ENCODE measurements around the gene ROMO1.

ROMO1 gene

GRCh38 chr20:35731862-35732643 is 32.8 kb downstream of the ROMO1 start:
- CTCF ChIA-PET = interaction anchor here (0.8 to 2.9 kb wide), 6 partner anchors 10 to 153 kb away, joined by 3 to 12 read pairs (median 5); partner anchors contain the start of gene RBM39

GRCh38 chr20:35732644-35732982 is 33.4 kb downstream of the ROMO1 start:
- ChIA-PET CTCF (interaction anchor here (0.8 kb wide), 1 partner anchor 152 kb away, joined by 3 read pairs; no protein-coding TSS in a partner anchor), POLR2A (interaction anchor here (1.8 kb wide), 1 partner anchor 10 kb away, joined by 8 read pairs; the partner anchor contains the start of gene RBM39)
- TF ChIP-seq CTCF (IDR thresholded peaks at IDR 0.05; ENCODE audit: insufficient read depth, low read length, missing control alignments) = no peak
- DNase-seq (ENCODE audit: low read depth, low spot score) = no peak
- H3K4me3 ChIP-seq (ENCODE audit: low read depth, low read length) = no peak overlapping the region

More at GRCh38 chr20:35731862-35732643, 32.8 kb downstream of the ROMO1 start:
- no peak for DNase-seq (ENCODE audit: low read depth, low spot score)
- POLR2A ChIA-PET = interaction anchor here (1.6 to 1.8 kb wide), 2 partner anchors 10 to 11 kb away, joined by 7 to 8 read pairs; partner anchors contain the start of gene RBM39
- no peak overlapping the region for H3K4me3 ChIP-seq (ENCODE audit: low read depth, low read length)
- no peak for TF ChIP-seq CTCF (IDR thresholded peaks at IDR 0.05; ENCODE audit: insufficient read depth, low read length, missing control alignments)

- TF ChIP-seq CTCF (IDR thresholded peaks at IDR 0.05; ENCODE audit: insufficient read depth, low read length, missing control alignments) = no peak
- POLR2A ChIA-PET = interaction anchor here (1.4 to 2.3 kb wide), 3 partner anchors 8 to 150 kb away, joined by 3 to 8 read pairs (median 6); partner anchors contain the start of gene RBM39
- H3K4me3 ChIP-seq (ENCODE audit: low read depth, low read length) = no peak overlapping the region
- CTCF ChIA-PET = interaction anchor here (1.2 kb wide), 1 partner anchor 20 kb away, joined by 4 read pairs; no protein-coding TSS in a partner anchor
- no peak for DNase-seq (ENCODE audit: low read depth, low spot score)
Observed at GRCh38 chr20:35734374-35734773, 35.2 kb downstream of the ROMO1 start.

DNA sequence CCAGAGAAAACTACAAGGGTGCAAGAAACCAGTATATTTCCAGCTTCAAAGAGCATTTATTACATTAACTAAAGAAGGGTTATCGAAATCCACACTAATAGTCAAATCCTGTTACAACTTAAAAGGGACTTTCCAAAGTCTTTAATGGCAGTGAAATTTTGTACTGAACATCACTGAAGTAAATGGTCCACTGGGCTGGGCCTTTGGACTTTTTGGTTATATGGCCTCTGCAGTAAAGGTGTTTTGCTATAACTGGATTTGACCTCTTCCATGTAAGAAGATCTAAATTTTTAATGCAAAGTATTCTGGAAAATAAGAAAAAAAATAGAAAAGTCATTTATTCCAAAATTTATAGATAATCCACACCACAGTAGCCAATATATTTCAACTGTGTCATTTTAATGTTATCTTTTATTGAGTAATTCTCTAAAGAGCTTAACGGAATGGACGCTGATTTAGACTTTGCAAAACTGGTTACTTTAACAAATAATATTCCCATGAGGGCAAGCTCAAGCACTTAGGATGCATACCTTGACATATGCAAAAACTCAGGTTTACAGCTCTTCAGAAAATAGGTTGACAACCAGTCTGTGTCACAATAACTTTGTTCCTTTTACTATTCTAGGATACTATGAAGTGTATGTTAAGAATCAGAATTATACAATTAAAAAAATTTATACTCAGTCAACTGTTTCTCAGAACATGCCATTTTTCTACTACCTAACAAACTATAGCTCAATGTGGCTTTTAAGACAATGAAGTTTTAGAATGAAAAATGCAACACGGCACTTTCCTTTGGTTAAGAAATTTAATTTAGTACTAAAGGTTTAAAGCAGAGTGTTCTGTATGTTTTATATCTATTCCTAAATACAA is 35.8 kb downstream of the ROMO1 start:
- no peak for DNase-seq (ENCODE audit: low read depth, low spot score)
- POLR2A ChIA-PET = interaction anchor here (1.4 to 2.3 kb wide), 2 partner anchors 15 to 149 kb away, joined by 3 to 6 read pairs; no protein-coding TSS in a partner anchor
- CTCF ChIA-PET = interaction anchor here (1.2 kb wide), 2 partner anchors 11 to 20 kb away, joined by 3 to 4 read pairs; no protein-coding TSS in a partner anchor
- H3K4me3 ChIP-seq (ENCODE audit: low read depth, low read length) = no peak overlapping the region
- TF ChIP-seq CTCF (IDR thresholded peaks at IDR 0.05; ENCODE audit: insufficient read depth, low read length, missing control alignments) = no peak

DNA sequence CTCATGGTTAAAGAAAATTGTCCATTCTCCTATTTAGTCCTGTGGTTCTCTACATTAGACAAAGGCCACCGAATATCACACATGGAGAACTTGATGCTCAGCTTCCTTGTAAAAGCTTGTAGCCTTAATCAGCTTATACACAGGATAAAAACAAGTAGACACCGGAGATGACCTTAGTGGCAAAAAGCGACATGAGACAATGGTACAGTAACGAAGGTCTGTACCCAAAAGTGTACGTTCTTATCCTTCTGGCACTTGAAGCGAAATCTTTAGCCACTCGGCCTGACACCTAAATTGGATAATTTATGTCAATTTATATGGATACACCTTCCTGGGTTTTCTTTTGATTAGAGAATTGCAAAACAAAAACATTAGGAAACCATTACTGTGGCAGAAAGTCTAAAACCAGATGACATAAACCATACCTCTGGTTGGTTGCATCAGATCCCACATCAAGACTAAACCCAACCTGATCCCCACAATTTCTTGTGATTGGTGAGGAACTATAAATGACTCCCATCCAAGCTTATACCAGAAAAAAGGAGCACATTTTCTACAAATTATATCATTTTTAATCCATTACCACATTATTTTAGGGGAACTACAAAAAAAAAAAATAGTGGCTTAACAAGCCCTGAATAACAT is 36.7 kb downstream of the ROMO1 start:
- no peak for TF ChIP-seq CTCF (IDR thresholded peaks at IDR 0.05; ENCODE audit: insufficient read depth, low read length, missing control alignments)
- no peak for DNase-seq (ENCODE audit: low read depth, low spot score)
- CTCF ChIA-PET = interaction anchor here (1.2 kb wide), 1 partner anchor 12 kb away, joined by 3 read pairs; no protein-coding TSS in a partner anchor
- POLR2A ChIA-PET = interaction anchor here (0.7 to 2.3 kb wide), 2 partner anchors 16 to 150 kb away, joined by 3 to 6 read pairs; no protein-coding TSS in a partner anchor
- H3K4me3 ChIP-seq (ENCODE audit: low read depth, low read length) = no peak overlapping the region

All from AG04449 (cell line).